ENCODE results near the gene WWOX. TPM values are rescaled to one million over a fixed set of nuclear protein-coding genes. Genes with fewer than 3 reads are reported as not detected.

WWOX gene
- total RNA-seq, 1 donor = 8.2 TPM

GRCh38 chr16:78571898-78572358 lies 472.5 kb downstream of the WWOX start:
- peak; percentile 80 for DNase-seq (ENCODE audit: low read depth)
- no peak overlapping the region for H3K4me3 ChIP-seq (ENCODE audit: low read depth, low read length)
- TF ChIP-seq, protein P1, sequence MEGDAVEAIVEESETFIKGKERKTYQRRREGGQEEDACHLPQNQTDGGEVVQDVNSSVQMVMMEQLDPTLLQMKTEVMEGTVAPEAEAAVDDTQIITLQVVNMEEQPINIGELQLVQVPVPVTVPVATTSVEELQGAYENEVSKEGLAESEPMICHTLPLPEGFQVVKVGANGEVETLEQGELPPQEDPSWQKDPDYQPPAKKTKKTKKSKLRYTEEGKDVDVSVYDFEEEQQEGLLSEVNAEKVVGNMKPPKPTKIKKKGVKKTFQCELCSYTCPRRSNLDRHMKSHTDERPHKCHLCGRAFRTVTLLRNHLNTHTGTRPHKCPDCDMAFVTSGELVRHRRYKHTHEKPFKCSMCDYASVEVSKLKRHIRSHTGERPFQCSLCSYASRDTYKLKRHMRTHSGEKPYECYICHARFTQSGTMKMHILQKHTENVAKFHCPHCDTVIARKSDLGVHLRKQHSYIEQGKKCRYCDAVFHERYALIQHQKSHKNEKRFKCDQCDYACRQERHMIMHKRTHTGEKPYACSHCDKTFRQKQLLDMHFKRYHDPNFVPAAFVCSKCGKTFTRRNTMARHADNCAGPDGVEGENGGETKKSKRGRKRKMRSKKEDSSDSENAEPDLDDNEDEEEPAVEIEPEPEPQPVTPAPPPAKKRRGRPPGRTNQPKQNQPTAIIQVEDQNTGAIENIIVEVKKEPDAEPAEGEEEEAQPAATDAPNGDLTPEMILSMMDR (IDR thresholded peaks at IDR 0.05; ENCODE audit: insufficient read depth, low read depth, low read length) = no peak

DNA sequence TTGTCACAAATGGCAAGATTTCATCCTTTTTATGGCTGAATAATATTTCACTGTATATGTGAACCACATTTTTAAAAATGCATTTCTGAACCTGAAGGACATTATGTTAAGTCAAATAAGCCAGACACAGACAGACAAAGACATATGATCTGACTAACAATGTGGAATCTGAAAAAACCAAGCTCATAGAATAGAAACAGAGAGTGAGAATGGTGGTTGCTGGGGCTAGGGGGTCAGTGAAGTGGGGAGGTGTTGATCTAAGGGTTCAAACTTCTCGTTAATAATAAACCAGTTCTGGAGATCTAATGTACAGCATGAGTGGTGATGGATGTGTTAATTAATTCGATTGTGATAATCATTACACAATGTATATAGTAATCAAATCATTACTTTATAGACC lies 475.1 kb downstream of the WWOX start:
- TF ChIP-seq, protein P1 (IDR thresholded peaks at IDR 0.05; ENCODE audit: insufficient read depth, low read depth, low read length) = no peak
- DNase-seq (ENCODE audit: low read depth) = no peak
- H3K4me3 ChIP-seq (ENCODE audit: low read depth, low read length) = no peak overlapping the region

- TF ChIP-seq, protein P1 (IDR thresholded peaks at IDR 0.05; ENCODE audit: insufficient read depth, low read depth, low read length) = no peak
- no peak overlapping the region for H3K4me3 ChIP-seq (ENCODE audit: low read depth, low read length)
- no peak for DNase-seq (ENCODE audit: low read depth)
Observed at GRCh38 chr16:78576941-78577340, 477.5 kb downstream of the WWOX start.

DNA sequence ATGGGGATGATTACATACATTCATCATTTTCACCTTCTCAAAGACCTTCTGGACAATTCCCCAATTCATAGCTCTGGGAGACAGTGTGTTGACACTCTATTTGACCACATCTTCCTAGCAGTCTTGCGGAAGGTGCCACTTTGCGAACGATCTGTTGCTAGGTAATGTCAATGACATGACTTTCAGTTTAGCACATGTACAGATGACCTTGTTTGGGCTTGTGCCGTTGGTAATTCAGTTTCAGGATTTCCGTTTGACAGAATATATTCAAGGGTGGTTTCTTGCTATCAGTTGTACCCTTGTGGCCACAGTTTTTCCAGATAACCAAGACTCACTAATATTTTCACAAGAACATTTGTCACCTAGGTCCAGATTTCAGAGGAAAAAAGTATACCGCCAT lies 478.2 kb downstream of the WWOX start:
- no peak overlapping the region for H3K4me3 ChIP-seq (ENCODE audit: low read depth, low read length)
- TF ChIP-seq, protein P1 (IDR thresholded peaks at IDR 0.05; ENCODE audit: insufficient read depth, low read depth, low read length) = no peak
- DNase-seq (ENCODE audit: low read depth) = no peak

DNA sequence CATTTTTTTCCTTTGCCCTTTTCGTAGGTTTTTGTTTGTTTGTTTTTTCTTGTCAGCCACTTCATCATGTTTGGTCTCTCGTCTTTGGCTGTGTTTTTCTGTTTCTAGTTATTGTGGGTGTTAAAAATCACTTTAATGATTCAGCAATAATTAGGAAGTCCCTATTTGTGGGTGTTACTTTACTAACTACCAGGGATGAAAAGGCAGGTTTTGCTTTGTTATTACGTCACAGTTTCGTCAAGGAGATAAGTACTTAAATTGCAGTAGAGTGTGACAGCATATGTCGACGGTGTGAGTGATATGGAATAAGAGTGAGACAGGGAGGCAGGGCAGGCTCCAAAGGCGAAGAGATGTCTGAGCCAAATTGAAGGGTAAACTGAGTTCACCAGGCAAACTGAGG lies 479.6 kb downstream of the WWOX start:
- no peak overlapping the region for H3K4me3 ChIP-seq (ENCODE audit: low read depth, low read length)
- no peak for DNase-seq (ENCODE audit: low read depth)
- TF ChIP-seq, protein P1 (IDR thresholded peaks at IDR 0.05; ENCODE audit: insufficient read depth, low read depth, low read length) = no peak

- no peak overlapping the region for H3K4me3 ChIP-seq (ENCODE audit: low read depth, low read length)
- TF ChIP-seq, protein P1 (IDR thresholded peaks at IDR 0.05; ENCODE audit: insufficient read depth, low read depth, low read length) = no peak
- DNase-seq (ENCODE audit: low read depth) = peak; percentile 54
Observed at GRCh38 chr16:78583441-78583840, 484.0 kb downstream of the WWOX start.

GRCh38 chr16:78584213-78584860 lies 484.9 kb downstream of the WWOX start:
- DNase-seq (ENCODE audit: low read depth) = peak; percentile 93
- TF ChIP-seq, protein P1 (IDR thresholded peaks at IDR 0.05; ENCODE audit: insufficient read depth, low read depth, low read length) = no peak
- H3K4me3 ChIP-seq (ENCODE audit: low read depth, low read length) = no peak overlapping the region
